IMR-90 (cell line): Measurements from ENCODE around the gene LPXN. TPM values are rescaled to one million over a fixed set of nuclear protein-coding genes. Genes with fewer than 3 reads are reported as not detected.

Experiments used
- ATAC-seq: fragments of 200-7000 bp; cut with Tn5 transposase; 2 replicates; pipeline ENCODE4 v1.9.1; 2020; ENCODE audit warnings: low read depth, mild to moderate bottlenecking, moderate library complexity
- BruUV-seq: library from RNA; stranded (reverse); fragments of 400-500 nt; replicated peaks from 2 replicates; lab custom pipeline; 2021; lab: Mats Ljungman, UMichigan
- CTCF ChIA-PET: fragments of 300-600 bp; formaldehyde crosslinking; extraction: SDS; loops from one replicate; lab custom pipeline; 2021; ENCODE audit warnings: antibody characterized with exemption; lab: Yijun Ruan, JAX
- POLR2A ChIA-PET: fragments of 300-600 bp; sonication (Branson Sonifier 250); formaldehyde crosslinking; loops from one replicate; lab custom pipeline; 2022; ENCODE audit warnings: antibody characterized with exemption; ENCODE audit not compliant: unreplicated experiment; lab: Charles Lee
- DNase-seq: peaks from one replicate; pipeline ENCODE4 v3.0.0; 2013
- H2AFZ ChIP-seq: replicated peaks from 2 replicates; pipeline ENCODE3; 2013; ENCODE audit warnings: low read length, mild to moderate bottlenecking; ENCODE audit not compliant: poor library complexity
- H2AK5ac ChIP-seq: 2 replicates; pipeline ENCODE4 v1.6.1; 2013; ENCODE audit warnings: low read depth, low read length, inconsistent platforms
- H2AK9ac ChIP-seq: replicated peaks from 2 replicates; pipeline ENCODE3; 2013; ENCODE audit warnings: mild to moderate bottlenecking, low read depth, low read length, moderate library complexity; ENCODE audit not compliant: poor library complexity
- H2BK120ac ChIP-seq: 2 replicates; pipeline ENCODE4 v1.6.1; 2013; ENCODE audit warnings: low read depth, low read length, inconsistent platforms
- H2BK15ac ChIP-seq: 3 replicates; pipeline ENCODE4 v1.6.1; 2013; ENCODE audit warnings: low read depth, low read length, inconsistent platforms
- H2BK20ac ChIP-seq: 2 replicates; pipeline ENCODE4 v1.6.1; 2013; ENCODE audit warnings: low read depth, mild to moderate bottlenecking, inconsistent platforms, low read length, moderate library complexity
- H2BK5ac ChIP-seq: 2 replicates; pipeline ENCODE4 v1.6.1; 2013; ENCODE audit warnings: mild to moderate bottlenecking, low read depth, low read length, inconsistent platforms; ENCODE audit not compliant: poor library complexity, severe bottlenecking
- H3K14ac ChIP-seq: replicated peaks from 2 replicates; pipeline ENCODE4 v1.6.1; 2013; ENCODE audit warnings: low read depth, low read length, inconsistent platforms
- H3K18ac ChIP-seq: 2 replicates; pipeline ENCODE4 v1.6.1; 2013; ENCODE audit warnings: low read depth, low read length, control low read depth
- H3K23ac ChIP-seq: 2 replicates; pipeline ENCODE4 v1.6.1; 2013; ENCODE audit warnings: low read depth, low read length, inconsistent platforms
- H3K27ac ChIP-seq: 2 replicates; pipeline ENCODE4 v1.5.1; 2013; ENCODE audit warnings: mild to moderate bottlenecking, control low read depth, low read length; ENCODE audit not compliant: insufficient read depth
- H3K27me3 ChIP-seq: 2 replicates; pipeline ENCODE4 v1.6.1; 2013; ENCODE audit warnings: low read length; ENCODE audit not compliant: control insufficient read depth, insufficient read depth
- H3K36me3 ChIP-seq: 2 replicates; pipeline ENCODE4 v1.6.1; 2013; ENCODE audit warnings: low read length, mixed read lengths; ENCODE audit not compliant: control insufficient read depth, insufficient read depth
- H3K4ac ChIP-seq: 2 replicates; pipeline ENCODE4 v1.6.1; 2013; ENCODE audit warnings: low read depth, low read length, inconsistent platforms
- H3K4me1 ChIP-seq: 2 replicates; pipeline ENCODE4 v1.6.1; 2013; ENCODE audit warnings: low read length, mixed read lengths; ENCODE audit not compliant: control insufficient read depth, insufficient read depth
- H3K4me2 ChIP-seq: 2 replicates; pipeline ENCODE4 v1.6.1; 2013; ENCODE audit warnings: low read depth, mild to moderate bottlenecking, control low read depth, low read length, moderate library complexity
- H3K4me3 ChIP-seq: 2 replicates; pipeline ENCODE4 v1.5.1; 2013; ENCODE audit warnings: low read depth, mild to moderate bottlenecking, control low read depth, low read length, moderate library complexity; ENCODE audit not compliant: insufficient read depth
- H3K56ac ChIP-seq: 2 replicates; pipeline ENCODE4 v1.6.1; 2013; ENCODE audit warnings: low read length, inconsistent platforms; ENCODE audit not compliant: insufficient read depth; ENCODE audit errors: extremely low read depth
- H3K79me1 ChIP-seq, 2 experiments: 2 replicates each; pipeline ENCODE4 v1.6.1; 2013; ENCODE audit warnings: low read length in 2 of 2, inconsistent platforms in 1 of 2, low read depth in 1 of 2
- H3K9ac ChIP-seq: 2 replicates; pipeline ENCODE4 v1.6.1; 2013; ENCODE audit warnings: low read depth, low read length, control low read depth
- H3K9me1 ChIP-seq: 2 replicates; pipeline ENCODE4 v1.6.1; 2013; ENCODE audit warnings: low read length, inconsistent platforms; ENCODE audit not compliant: insufficient read depth
- H3K9me3 ChIP-seq: 2 replicates; pipeline ENCODE4 v1.6.1; 2013; ENCODE audit warnings: low read length; ENCODE audit not compliant: control insufficient read depth, insufficient read depth
- H4K20me1 ChIP-seq: 2 replicates; pipeline ENCODE4 v1.6.1; 2013; ENCODE audit warnings: low read length, inconsistent platforms; ENCODE audit not compliant: insufficient read depth
- H4K5ac ChIP-seq: 2 replicates; pipeline ENCODE4 v1.6.1; 2013; ENCODE audit warnings: mild to moderate bottlenecking, low read depth, low read length, control low read depth
- H4K8ac ChIP-seq, 2 experiments: 2 replicates each; pipeline ENCODE4 v1.6.1; 2013; ENCODE audit warnings: low read depth in 2 of 2, low read length in 2 of 2, control low read depth in 1 of 2, inconsistent platforms in 1 of 2
- H4K91ac ChIP-seq: 2 replicates; pipeline ENCODE4 v1.6.1; 2013; ENCODE audit warnings: low read depth, low read length, inconsistent platforms; ENCODE audit not compliant: insufficient read depth
- MXI1 ChIP-seq: IDR thresholded peaks from 2 replicates; pipeline ENCODE4 v1.6.1; 2012; ENCODE audit warnings: low read depth, mild to moderate bottlenecking, low read length, moderate library complexity, borderline replicate concordance
- NFE2L2 ChIP-seq: fragments of 150-350 bp; IDR thresholded peaks from 2 replicates; pipeline ENCODE4 v1.6.1; 2016; ENCODE audit warnings: low read depth, mild to moderate bottlenecking, low read length
- WGBS, 2 experiments: methylation state at CpG; one replicate each; pipeline versions ENCODE4 v1.1.5 to v1.1.7; 2013; ENCODE audit warnings: missing lambda C conversion rate in 2 of 2; ENCODE audit not compliant: insufficient read length in 1 of 2; ENCODE audit errors: extremely low coverage in 2 of 2; 5-methylcytosine and 5-hydroxymethylcytosine counted together
- dilution Hi-C: fragments of 300-500 bp; cut with HindIII; formaldehyde crosslinking; loops from one replicate; pipeline ENCODE4 v1.14.3; 2018; ENCODE audit warnings: low sequenced_read_pairs; ENCODE audit not compliant: unreplicated experiment
- in situ Hi-C: fragments of 300-500 bp; cut with MboI; formaldehyde crosslinking; loops from 3 replicates; pipeline ENCODE4 v1.14.3; 2019; ENCODE audit warnings: low sequenced_read_pairs, inconsistent platforms, mixed read lengths
- intact Hi-C: fragments of 100-400 bp; cut with micrococcal nuclease; formaldehyde crosslinking; loops from 2 replicates; pipeline ENCODE4 v1.10.0; 2022
- polyA plus RNA-seq, 3 experiments: library from polyadenylated mRNA; depleted of rRNA; stranded (reverse); fragments of >200 nt; gene quantifications; 2 replicates each; pipeline ENCODE4 v1.2.3, GENCODE V29; 2012; ENCODE audit warnings: low replicate concordance in 1 of 3
- total RNA-seq: library from RNA; depleted of rRNA; stranded (reverse); fragments of >200 nt; gene quantifications from 2 replicates; pipeline ENCODE4 v1.2.3, GENCODE V29; 2012

LPXN gene
- total and polyA plus RNA-seq, 2 of the 4 experiments (the other 2 are of a cell fraction), result 13.4 to 15.7 TPM

- H2AK9ac ChIP-seq, result no peak overlapping the region
- intact Hi-C loops (no loop called here), in situ Hi-C loops (no loop called here), dilution Hi-C loops (no loop called here)
- TF ChIP-seq MXI1 (no peak), NFE2L2 (no peak)
- H2BK5ac ChIP-seq, result no peak overlapping the region
- H3K9me1 ChIP-seq, result peaks cover 3% of the 10 kb centered on the region; the same call in 1 of the 2 replicates
- H4K20me1 ChIP-seq, result peaks cover 20% of the 10 kb centered on the region; the same call in 1 of the 2 replicates
- H2BK20ac ChIP-seq, result no peak overlapping the region
- H3K36me3 ChIP-seq, result peaks cover 19% of the 10 kb centered on the region
- no peak overlapping the region for H4K5ac ChIP-seq
- POLR2A ChIA-PET, result no interaction called here
- no peak overlapping the region for H3K9ac ChIP-seq
- CTCF ChIA-PET, result no interaction called here
- no CpG with 5 or more reads among the region's 5 CpGs for WGBS, 2 experiments
- BruUV-seq, result no TSS peak
- no peak for DNase-seq
- no peak overlapping the region for H3K4me3 ChIP-seq
- H3K4me1 ChIP-seq, result no peaks in the 10 kb centered on the region
- H3K18ac ChIP-seq, result no peak overlapping the region
- no peak overlapping the region for H3K14ac ChIP-seq
- H3K4ac ChIP-seq, result no peak overlapping the region
- H3K27ac ChIP-seq, result no peak overlapping the region
- no peak overlapping the region for H2AFZ ChIP-seq
- H4K91ac ChIP-seq, result no peak overlapping the region
- H3K79me1 ChIP-seq, result peaks cover 14 to 35% of the 10 kb centered on the region in 2 experiments
- no peak overlapping the region for H2BK15ac ChIP-seq
- H2AK5ac ChIP-seq, result no peak overlapping the region
- H3K27me3 ChIP-seq, result no peaks in the 10 kb centered on the region
- ATAC-seq, result no peak
- no peak overlapping the region for H3K56ac ChIP-seq
- no peaks in the 10 kb centered on the region for H3K9me3 ChIP-seq
- H4K8ac ChIP-seq, result no peak overlapping the region
- H3K4me2 ChIP-seq, result no peak overlapping the region
- no peak overlapping the region for H3K23ac ChIP-seq
- H2BK120ac ChIP-seq, result no peak overlapping the region
Observed at GRCh38 chr11:58608331-58608730, 32.7 kb upstream of the LPXN start.
